Endometrial microvascular endothelial cells (primary cell): ENCODE results near the gene LIN7C. TPM values are rescaled to one million over a fixed set of nuclear protein-coding genes. Genes with fewer than 3 reads are reported as not detected.
"Not testable (repeated sequence)": the region's sequence is repeated elsewhere in the genome, so short reads cannot be mapped to it uniquely, and the experiment has no call there.

Experiments used
- in situ Hi-C: cut with HindIII; loops from 2 replicates; pipeline ENCODE4 v1.10.0; 2017; ENCODE audit warnings: low sequenced_read_pairs, low pct_unique_long_range_greater_than_20kb; ENCODE audit errors: inconsistent ontology term
- total RNA-seq: library from RNA; depleted of rRNA; stranded (reverse); fragments of >200 nt; gene quantifications from one replicate; pipeline ENCODE4 v1.2.3, GENCODE V29; 2015; ENCODE audit errors: inconsistent ontology term

LIN7C gene
- 36.6 TPM for total RNA-seq

GRCh38 chr11:27506200-27507182 is at the start of gene LIN7C:
TSS of gene LIN7C (minus strand) at chr11:27506769. CDS start at chr11:27506752, 17 bp downstream.
- in situ Hi-C loops = no loop called here

- in situ Hi-C loops = no loop called here
These were observed 48.7 kb upstream of the LIN7C start for GRCh38 chr11:27555264-27555663.

- in situ Hi-C loops = no loop called here
These were observed 46.6 kb upstream of the LIN7C start for GRCh38 chr11:27553186-27553585.

GRCh38 chr11:27552341-27552740 is 45.8 kb upstream of the LIN7C start:
- in situ Hi-C loops = no loop called here

- in situ Hi-C loops = no loop called here
These were observed 44.6 kb upstream of the LIN7C start for GRCh38 chr11:27551127-27551526.

- in situ Hi-C loops = no loop called here
These were observed 39.4 kb upstream of the LIN7C start for GRCh38 chr11:27545946-27546345.

- in situ Hi-C loops = no loop called here
These were observed 38.5 kb upstream of the LIN7C start for GRCh38 chr11:27545035-27545434.

GRCh38 chr11:27541790-27542189 is 35.2 kb upstream of the LIN7C start:
- in situ Hi-C loops = no loop called here

- in situ Hi-C loops = no loop called here
These were observed 33.5 kb upstream of the LIN7C start for GRCh38 chr11:27540051-27540450.

- in situ Hi-C loops = no loop called here
These were observed 28.5 kb upstream of the LIN7C start for GRCh38 chr11:27535103-27535502.

GRCh38 chr11:27532652-27533325 is 26.2 kb upstream of the LIN7C start:
- in situ Hi-C loops = no loop called here

GRCh38 chr11:27528712-27529111 is 22.1 kb upstream of the LIN7C start:
- in situ Hi-C loops = no loop called here

- in situ Hi-C loops = no loop called here
These were observed 20.0 kb upstream of the LIN7C start for GRCh38 chr11:27526535-27526934.

- in situ Hi-C loops = no loop called here
These were observed 19.4 kb upstream of the LIN7C start for GRCh38 chr11:27525824-27526516.

GRCh38 chr11:27524155-27524554 is 17.6 kb upstream of the LIN7C start:
- in situ Hi-C loops = no loop called here

- in situ Hi-C loops = no loop called here
These were observed 13.7 kb upstream of the LIN7C start for GRCh38 chr11:27520226-27520625.

GRCh38 chr11:27518518-27518917 is 11.9 kb upstream of the LIN7C start:
- in situ Hi-C loops = no loop called here

GRCh38 chr11:27517490-27517889 is 10.9 kb upstream of the LIN7C start:
- in situ Hi-C loops = not testable (repeated sequence)

- in situ Hi-C loops = no loop called here
These were observed 8.0 kb upstream of the LIN7C start for GRCh38 chr11:27514558-27514957.
